IMR-90 (cell line): ENCODE measurements around the gene FTO.

Source experiments
- BHLHE40 ChIP-seq: fragments of 150-350 bp; IDR thresholded peaks from 2 replicates; pipeline ENCODE4 v1.6.1; 2016; ENCODE audit warnings: mild to moderate bottlenecking, low read depth, low read length
- CEBPB ChIP-seq: IDR thresholded peaks from 2 replicates; pipeline ENCODE4 v1.6.1; 2012; ENCODE audit warnings: low read depth, low read length, improper control_type of control experiment
- MAZ ChIP-seq: IDR thresholded peaks from 2 replicates; pipeline ENCODE4 v1.6.1; 2012; ENCODE audit warnings: low read depth, mild to moderate bottlenecking, low read length, improper control_type of control experiment, moderate library complexity, borderline replicate concordance
- MXI1 ChIP-seq: IDR thresholded peaks from 2 replicates; pipeline ENCODE4 v1.6.1; 2012; ENCODE audit warnings: low read depth, mild to moderate bottlenecking, low read length, moderate library complexity, borderline replicate concordance
- NFE2L2 ChIP-seq: fragments of 150-350 bp; IDR thresholded peaks from 2 replicates; pipeline ENCODE4 v1.6.1; 2016; ENCODE audit warnings: low read depth, mild to moderate bottlenecking, low read length
- POLR2A ChIP-seq: IDR thresholded peaks from 2 replicates; pipeline ENCODE4 v1.6.1; 2012; ENCODE audit warnings: mild to moderate bottlenecking, low read depth, low read length
- RAD21 ChIP-seq: IDR thresholded peaks from 2 replicates; pipeline ENCODE4 v1.6.1; 2012; ENCODE audit warnings: low read length, improper control_type of control experiment
- RFX5 ChIP-seq: IDR thresholded peaks from 2 replicates; pipeline ENCODE4 v1.8.0; 2012; ENCODE audit warnings: low read depth, mild to moderate bottlenecking, low read length, moderate library complexity
- TF ChIP-seq, protein P1 (sequence below): conservative IDR thresholded peaks from 2 replicates; pipeline ENCODE4 v1.5.1; 2012; ENCODE audit warnings: mild to moderate bottlenecking, low read depth, low read length, improper control_type of control experiment
- TF ChIP-seq, protein P2 (sequence below): fragments of 150-350 bp; IDR thresholded peaks from 2 replicates; pipeline ENCODE4 v1.6.1; 2017; ENCODE audit warnings: mild to moderate bottlenecking, antibody characterized with exemption, low read length, low read depth

GRCh38 chr16:53971616-53972015, 267.7 kb downstream of the FTO start:
- TF ChIP-seq RAD21 (no peak), NFE2L2 (no peak), POLR2A (no peak), MXI1 (no peak), CEBPB (no peak), RFX5 (no peak), BHLHE40 (no peak), MAZ (no peak)
- TF ChIP-seq, protein P1, sequence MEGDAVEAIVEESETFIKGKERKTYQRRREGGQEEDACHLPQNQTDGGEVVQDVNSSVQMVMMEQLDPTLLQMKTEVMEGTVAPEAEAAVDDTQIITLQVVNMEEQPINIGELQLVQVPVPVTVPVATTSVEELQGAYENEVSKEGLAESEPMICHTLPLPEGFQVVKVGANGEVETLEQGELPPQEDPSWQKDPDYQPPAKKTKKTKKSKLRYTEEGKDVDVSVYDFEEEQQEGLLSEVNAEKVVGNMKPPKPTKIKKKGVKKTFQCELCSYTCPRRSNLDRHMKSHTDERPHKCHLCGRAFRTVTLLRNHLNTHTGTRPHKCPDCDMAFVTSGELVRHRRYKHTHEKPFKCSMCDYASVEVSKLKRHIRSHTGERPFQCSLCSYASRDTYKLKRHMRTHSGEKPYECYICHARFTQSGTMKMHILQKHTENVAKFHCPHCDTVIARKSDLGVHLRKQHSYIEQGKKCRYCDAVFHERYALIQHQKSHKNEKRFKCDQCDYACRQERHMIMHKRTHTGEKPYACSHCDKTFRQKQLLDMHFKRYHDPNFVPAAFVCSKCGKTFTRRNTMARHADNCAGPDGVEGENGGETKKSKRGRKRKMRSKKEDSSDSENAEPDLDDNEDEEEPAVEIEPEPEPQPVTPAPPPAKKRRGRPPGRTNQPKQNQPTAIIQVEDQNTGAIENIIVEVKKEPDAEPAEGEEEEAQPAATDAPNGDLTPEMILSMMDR: no peak
- TF ChIP-seq, protein P2, sequence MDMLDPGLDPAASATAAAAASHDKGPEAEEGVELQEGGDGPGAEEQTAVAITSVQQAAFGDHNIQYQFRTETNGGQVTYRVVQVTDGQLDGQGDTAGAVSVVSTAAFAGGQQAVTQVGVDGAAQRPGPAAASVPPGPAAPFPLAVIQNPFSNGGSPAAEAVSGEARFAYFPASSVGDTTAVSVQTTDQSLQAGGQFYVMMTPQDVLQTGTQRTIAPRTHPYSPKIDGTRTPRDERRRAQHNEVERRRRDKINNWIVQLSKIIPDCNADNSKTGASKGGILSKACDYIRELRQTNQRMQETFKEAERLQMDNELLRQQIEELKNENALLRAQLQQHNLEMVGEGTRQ: no peak
